ENCODE results near the gene MYMK.

DNA sequence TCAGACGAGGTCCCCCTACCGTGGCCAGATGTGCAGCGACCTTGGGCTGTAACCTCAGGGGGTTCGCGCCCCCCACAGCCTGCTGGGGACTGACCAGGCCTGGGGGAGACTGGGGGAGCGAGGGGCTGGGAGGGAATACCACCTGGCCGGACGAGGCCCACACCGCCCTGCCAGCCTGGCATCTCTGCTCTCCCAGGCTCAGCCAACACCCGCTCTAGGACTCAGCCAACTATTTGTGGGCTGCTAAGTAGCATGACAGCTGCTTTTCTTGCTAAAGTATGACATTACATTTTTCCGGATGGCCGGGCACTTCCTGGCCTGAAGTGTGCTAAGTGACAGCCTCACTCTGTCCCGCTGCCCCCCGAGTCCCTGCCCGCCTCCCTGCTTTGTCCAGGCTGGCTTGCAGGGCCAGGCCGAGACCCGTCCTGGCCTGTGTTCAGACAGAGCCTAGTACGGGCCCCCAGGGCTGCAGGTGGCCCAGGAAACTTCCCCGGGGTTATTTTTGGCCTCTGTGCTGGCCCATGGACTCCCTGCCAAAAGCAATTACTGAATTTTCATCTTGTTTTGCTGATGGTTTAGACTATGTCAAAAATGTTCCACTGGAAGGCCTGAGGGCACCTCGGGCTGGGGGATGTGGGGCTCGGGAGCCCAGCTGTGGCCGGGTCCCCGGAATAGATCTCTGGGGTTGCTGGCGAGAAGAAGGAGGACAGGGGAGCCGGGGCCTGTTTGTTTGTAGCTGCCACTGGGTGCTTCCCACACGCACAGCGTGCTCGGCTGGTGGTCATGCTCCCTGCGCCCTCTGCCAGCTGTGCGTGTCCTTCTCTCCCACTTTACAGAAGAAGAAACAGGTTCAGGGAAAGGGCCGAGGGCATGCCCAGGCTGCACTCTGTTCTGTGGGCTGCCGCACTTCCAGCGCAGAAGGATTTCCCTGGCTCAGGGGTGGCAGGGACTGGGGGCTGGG lies 32.4 kb downstream of the MYMK start:
- TF ChIP-seq POLR2A (IDR thresholded peaks at IDR 0.05; ENCODE audit: low read length) (no peak), GATA1 (IDR thresholded peaks at IDR 0.05; ENCODE audit: low read depth, low read length) (no peak)
